Gastrocnemius medialis (tissue), 4 donors: ENCODE results near the gene C9orf50.

Source experiments
- CTCF ChIP-seq, 5 experiments: fragments of 450-650 bp in 3 of 5; fragments of 200-600 bp in 2 of 5; sonication (generic) in 2 of 5; IDR thresholded peaks in 4 of 5; conservative IDR thresholded peaks in 1 of 5; 1 replicate in 4 of 5; 2 replicates in 1 of 5; pipeline ENCODE4 v1.5.1; 2016 to 2019; ENCODE audit warnings: antibody characterized with exemption in 5 of 5, mild to moderate bottlenecking in 3 of 5, moderate library complexity in 3 of 5
- POLR2A ChIP-seq, 2 donors: fragments of 450-650 bp; IDR thresholded peaks; one replicate each; pipeline ENCODE4 v1.6.1; 2017; ENCODE audit warnings: antibody characterized with exemption in 2 of 2, mild to moderate bottlenecking in 2 of 2, moderate library complexity in 2 of 2

- TF ChIP-seq CTCF (IDR thresholded peaks at IDR 0.05 in 4 of 5, conservative IDR thresholded peaks at IDR 0.05 in 1 of 5) (no peak), POLR2A (IDR thresholded peaks at IDR 0.05) (no peak)
Measured at GRCh38 chr9:129614932-129615331, 6.0 kb downstream of the C9orf50 start.
